Nephron progenitor cell (in vitro differentiated cells): ENCODE results near the gene INPP4B.
"Not testable (repeated sequence)": the region's sequence is repeated elsewhere in the genome, so short reads cannot be mapped to it uniquely, and the experiment has no call there.

ENCODE experiments used
- DNase-seq: peaks from one replicate; pipeline ENCODE4 v3.0.0; 2021
- H3K27ac Mint-ChIP-seq: 2 replicates; pipeline ENCODE4 v1.8.0; 2021; ENCODE audit warnings: mild to moderate bottlenecking, moderate library complexity, mixed read lengths
- H3K27me3 Mint-ChIP-seq: 2 replicates; pipeline ENCODE4 v1.8.0; 2021; ENCODE audit warnings: mild to moderate bottlenecking, low read depth, mixed read lengths; ENCODE audit not compliant: poor library complexity
- H3K36me3 Mint-ChIP-seq: 2 replicates; pipeline ENCODE4 v1.8.0; 2021; ENCODE audit warnings: low read depth, mixed read lengths
- H3K4me1 Mint-ChIP-seq: 2 replicates; pipeline ENCODE4 v1.8.0; 2021; ENCODE audit warnings: mixed read lengths
- H3K4me3 Mint-ChIP-seq: 2 replicates; pipeline ENCODE4 v1.8.0; 2021; ENCODE audit warnings: mild to moderate bottlenecking, moderate library complexity, mixed read lengths
- H3K9me3 Mint-ChIP-seq: 2 replicates; pipeline ENCODE4 v1.8.0; 2021; ENCODE audit warnings: mild to moderate bottlenecking, moderate library complexity, mixed read lengths
- CTCF ChIP-seq: fragments of 200-600 bp; sonication (generic); IDR thresholded peaks from 2 replicates; pipeline ENCODE4 v1.5.0; 2021; ENCODE audit warnings: antibody characterized with exemption

Gene INPP4B

GRCh38 chr4:142671516-142671915 lies 174.6 kb downstream of the INPP4B start:
- H3K9me3 Mint-ChIP-seq, result peaks cover 59% of the 10 kb centered on the region
- H3K27ac Mint-ChIP-seq, result no peak overlapping the region
- H3K4me3 Mint-ChIP-seq, result no peak overlapping the region
- H3K27me3 Mint-ChIP-seq, result no peaks in the 10 kb centered on the region
- H3K36me3 Mint-ChIP-seq, result peaks cover 12% of the 10 kb centered on the region
- TF ChIP-seq CTCF, result peak; percentile 17
- no peaks in the 10 kb centered on the region for H3K4me1 Mint-ChIP-seq
- DNase-seq, result no peak

GRCh38 chr4:142663828-142664227 lies 182.3 kb downstream of the INPP4B start:
- no peak for TF ChIP-seq CTCF
- Mint-ChIP-seq H3K36me3 (peaks cover 12% of the 10 kb centered on the region), H3K4me1 (no peaks in the 10 kb centered on the region), H3K27me3 (no peaks in the 10 kb centered on the region), H3K27ac (no peak overlapping the region), H3K4me3 (no peak overlapping the region), H3K9me3 (peaks cover 46% of the 10 kb centered on the region)
- DNase-seq, result no peak

- Mint-ChIP-seq H3K4me3 (no peak overlapping the region), H3K27me3 (no peaks in the 10 kb centered on the region), H3K36me3 (peaks cover 14% of the 10 kb centered on the region), H3K9me3 (peaks cover 57% of the 10 kb centered on the region), H3K4me1 (no peaks in the 10 kb centered on the region), H3K27ac (no peak overlapping the region)
- TF ChIP-seq CTCF, result no peak
- no peak for DNase-seq
Measured at GRCh38 chr4:142660728-142661127, 185.4 kb downstream of the INPP4B start.

- Mint-ChIP-seq H3K27ac (no peak overlapping the region), H3K27me3 (no peaks in the 10 kb centered on the region), H3K4me1 (no peaks in the 10 kb centered on the region), H3K4me3 (no peak overlapping the region), H3K36me3 (peaks cover 38% of the 10 kb centered on the region), H3K9me3 (peaks cover 93% of the 10 kb centered on the region)
- no peak for TF ChIP-seq CTCF
- DNase-seq, result peak; percentile 35
Measured at GRCh38 chr4:142656178-142656577, 189.9 kb downstream of the INPP4B start.

GRCh38 chr4:142648378-142648777 lies 197.7 kb downstream of the INPP4B start:
- TF ChIP-seq CTCF, result no peak
- Mint-ChIP-seq H3K36me3 (peaks cover 24% of the 10 kb centered on the region), H3K27me3 (no peaks in the 10 kb centered on the region), H3K4me1 (peaks cover 9% of the 10 kb centered on the region), H3K4me3 (no peak overlapping the region), H3K27ac (no peak overlapping the region), H3K9me3 (peaks cover 52% of the 10 kb centered on the region)
- DNase-seq, result no peak

- peak overlapping the region; percentile 59 for H3K27ac Mint-ChIP-seq
Measured at GRCh38 chr4:142645475-142646108, 200.5 kb downstream of the INPP4B start.

GRCh38 chr4:142644628-142645027 lies 201.5 kb downstream of the INPP4B start:
- H3K4me3 Mint-ChIP-seq, H3K27me3 Mint-ChIP-seq, H3K27ac Mint-ChIP-seq, H3K4me1 Mint-ChIP-seq, DNase-seq, H3K36me3 Mint-ChIP-seq: not testable (repeated sequence)
- H3K9me3 Mint-ChIP-seq, result peaks cover 24% of the 10 kb centered on the region

More at GRCh38 chr4:142645475-142646108, 200.5 kb downstream of the INPP4B start:
- DNase-seq, result no peak
- H3K36me3 Mint-ChIP-seq, result peaks cover 13% of the 10 kb centered on the region
- H3K27me3 Mint-ChIP-seq, result no peaks in the 10 kb centered on the region
- TF ChIP-seq CTCF, result no peak
- peaks cover 34% of the 10 kb centered on the region for H3K9me3 Mint-ChIP-seq
- H3K4me1 Mint-ChIP-seq, result peaks cover 9% of the 10 kb centered on the region
- H3K4me3 Mint-ChIP-seq, result no peak overlapping the region
